Endothelial cell of hepatic sinusoid (primary cell): ENCODE measurements around the gene RPS6KA5.
"Not testable (repeated sequence)": the region's sequence is repeated elsewhere in the genome, so short reads cannot be mapped to it uniquely, and the experiment has no call there.

Source experiments
- in situ Hi-C: cut with HindIII; loops from 2 replicates; pipeline ENCODE4 v1.10.0; 2017; ENCODE audit warnings: low sequenced_read_pairs

The RPS6KA5 gene

DNA sequence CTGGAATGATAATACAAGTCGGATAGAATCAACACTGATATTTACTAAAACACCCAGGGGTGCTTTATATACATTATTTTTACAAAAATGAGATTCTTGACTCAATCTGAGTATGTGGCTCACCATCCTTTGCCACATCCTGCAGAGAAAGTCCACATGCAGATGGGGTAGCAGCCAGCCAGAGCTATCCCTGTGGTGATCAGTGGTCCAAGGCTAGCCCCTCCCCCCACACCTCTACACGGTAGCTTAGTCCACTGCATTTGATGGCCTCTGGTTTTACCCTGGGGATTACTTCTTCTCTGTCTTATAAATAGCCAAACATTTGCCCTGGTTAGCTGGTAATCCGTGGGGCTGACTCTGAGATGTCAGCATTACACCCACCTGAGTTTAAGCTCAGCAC, 216.1 kb downstream of the RPS6KA5 start:
- in situ Hi-C loops, result no loop called here

DNA sequence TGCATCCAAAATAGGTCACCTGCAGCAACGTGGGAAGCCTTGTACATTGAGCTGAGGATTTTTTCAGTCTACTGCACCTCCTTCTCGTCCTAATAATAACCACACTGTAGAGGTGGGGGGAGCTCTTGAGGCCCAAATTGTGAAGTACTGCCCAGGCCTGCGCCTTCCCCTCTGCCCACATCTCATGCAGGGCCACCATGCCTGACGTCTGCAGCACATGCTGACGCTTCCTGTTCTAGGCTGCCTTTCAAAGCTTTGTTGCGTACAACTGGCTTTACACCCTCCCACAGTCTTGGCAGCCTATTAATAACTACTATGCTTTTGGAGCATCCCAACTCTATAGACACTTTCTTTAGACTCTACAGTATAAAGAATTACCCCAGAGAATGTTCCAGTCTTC, 217.7 kb downstream of the RPS6KA5 start:
- in situ Hi-C loops, result no loop called here

DNA sequence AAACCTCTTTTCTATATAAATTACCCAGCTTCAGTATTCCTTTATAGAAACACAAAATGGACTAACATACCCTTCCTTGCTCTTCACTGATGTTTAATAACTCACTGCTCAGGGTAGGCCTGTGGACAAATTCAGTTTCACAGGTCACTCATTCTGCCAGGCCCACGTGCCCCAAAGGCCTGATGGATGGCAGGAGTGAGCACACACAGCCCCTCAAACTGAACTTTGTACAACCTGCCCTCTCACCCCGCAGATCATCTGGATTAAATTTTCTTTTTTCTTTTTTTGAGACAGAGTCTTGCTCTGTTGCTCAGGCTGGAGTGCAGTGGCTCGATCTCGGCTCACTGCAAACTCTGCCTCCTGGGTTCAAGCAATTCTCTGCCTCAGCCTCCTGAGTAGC, 219.8 kb downstream of the RPS6KA5 start:
- in situ Hi-C loops, result not testable (repeated sequence)

DNA sequence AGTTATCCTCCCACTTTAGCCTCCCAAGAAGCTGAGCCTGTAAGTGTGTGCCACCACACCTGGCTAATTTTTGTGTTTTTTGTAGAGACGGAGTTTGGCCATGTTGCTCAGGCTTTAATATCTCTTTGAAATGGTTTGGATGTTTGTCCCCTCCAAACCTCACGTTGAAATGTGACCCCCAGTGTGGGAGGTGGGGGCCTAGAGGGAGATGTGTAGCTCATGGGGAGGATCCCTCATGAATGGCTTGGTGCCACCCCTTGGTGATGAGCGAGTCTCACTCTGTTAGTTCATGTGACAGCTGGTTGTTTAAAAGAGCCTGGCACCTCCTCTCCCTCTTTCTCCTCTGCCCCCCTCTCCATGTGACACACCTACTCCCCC, 220.6 kb downstream of the RPS6KA5 start:
- in situ Hi-C loops, result no loop called here

DNA sequence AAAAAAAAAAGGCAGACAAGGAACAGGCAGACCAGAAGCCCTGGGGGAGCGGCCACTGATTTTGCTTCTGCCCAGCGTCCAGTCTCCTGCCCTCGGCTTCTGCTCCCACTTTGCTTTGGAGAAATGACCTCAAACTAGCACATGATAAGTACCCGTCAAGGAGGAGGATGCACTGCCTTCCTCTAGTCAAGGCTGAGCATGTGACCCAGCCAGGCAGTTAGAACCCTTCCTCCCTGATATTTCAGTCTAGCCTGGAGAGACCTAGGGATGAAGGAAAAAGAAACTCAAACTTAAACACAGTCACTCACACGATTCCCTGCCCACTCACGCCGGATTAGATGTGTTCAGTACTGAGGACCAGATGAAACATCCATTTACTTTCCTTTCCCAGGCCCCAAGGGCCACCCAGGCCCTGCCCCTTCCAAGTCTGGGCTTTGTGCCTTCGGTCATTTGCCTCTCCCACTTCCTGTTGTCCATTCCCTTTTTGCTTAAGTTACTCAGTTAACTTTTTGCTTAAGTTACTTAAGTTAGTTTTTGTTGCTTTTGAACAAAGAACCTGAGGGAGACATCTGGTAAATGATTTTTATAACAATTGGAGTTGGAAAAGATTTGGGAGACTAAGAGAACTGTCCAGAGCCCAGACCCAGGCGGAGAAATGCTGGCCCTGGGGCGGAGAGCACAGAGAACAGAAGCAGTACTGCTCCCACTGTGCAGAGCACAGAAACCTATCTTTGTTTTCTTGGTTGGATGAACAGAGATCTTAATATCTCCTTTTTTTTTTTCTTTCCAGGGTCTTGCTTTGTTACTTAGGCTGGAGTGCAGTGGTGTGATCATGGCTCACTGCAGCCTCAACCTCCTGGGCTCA, 221.2 kb downstream of the RPS6KA5 start:
- in situ Hi-C loops, result no loop called here

DNA sequence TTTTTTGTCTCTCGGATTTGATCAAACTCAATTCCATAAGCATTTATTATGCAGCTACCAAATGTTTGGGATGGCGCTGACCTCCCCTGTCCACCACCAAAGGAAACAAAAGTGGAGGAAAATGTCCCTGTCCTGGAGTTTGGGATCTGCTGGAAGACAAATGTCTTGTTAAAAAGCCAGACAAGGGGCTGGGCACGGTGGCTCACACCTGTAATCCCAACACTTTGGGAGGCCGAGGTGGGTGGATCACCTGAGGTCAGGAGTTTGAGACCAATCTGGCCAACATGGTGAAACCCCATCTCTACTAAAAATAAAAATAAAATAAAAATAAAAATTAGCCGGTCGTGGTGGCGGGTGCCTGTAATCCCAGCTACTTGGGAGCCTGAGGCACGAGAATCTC, 221.9 kb downstream of the RPS6KA5 start:
- in situ Hi-C loops, result not testable (repeated sequence)

DNA sequence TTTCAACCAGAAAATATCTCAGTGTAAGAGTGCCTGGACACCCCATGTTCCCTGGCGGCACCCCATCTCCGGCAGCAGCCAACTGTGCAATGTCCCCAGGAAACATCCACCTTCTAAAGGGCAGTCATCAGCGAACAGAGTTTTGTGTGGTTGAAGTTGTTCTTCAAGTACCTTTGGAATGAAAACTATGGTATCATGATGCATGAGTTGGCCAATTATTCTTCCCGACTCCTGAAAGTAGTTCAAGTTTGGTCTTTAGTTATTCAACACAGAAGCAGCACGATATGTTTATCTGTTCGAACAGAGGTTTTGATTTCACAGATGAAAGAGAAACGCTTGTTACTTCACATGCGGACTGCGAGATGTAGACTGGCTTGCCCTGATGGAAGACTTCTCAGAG, 223.1 kb downstream of the RPS6KA5 start:
- in situ Hi-C loops, result no loop called here

DNA sequence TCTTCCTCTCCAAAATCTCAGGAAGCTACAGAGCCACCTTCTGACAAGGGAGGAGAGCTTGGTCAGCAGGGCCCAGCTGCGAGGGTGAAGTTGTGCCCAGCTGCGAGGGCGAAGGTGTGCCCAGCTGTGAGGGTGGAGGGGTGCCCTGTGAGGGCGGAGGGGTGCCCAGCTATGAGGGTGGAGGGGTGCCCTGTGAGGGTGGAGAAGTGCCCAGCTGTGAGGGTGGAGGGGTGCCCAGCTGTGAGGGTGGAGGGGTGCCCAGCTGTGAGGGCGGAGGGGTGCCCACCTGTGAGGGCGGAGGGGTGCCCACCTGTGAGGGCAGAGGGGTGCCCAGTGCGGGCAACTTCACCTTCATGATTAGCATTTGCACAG, 223.8 kb downstream of the RPS6KA5 start:
- in situ Hi-C loops, result no loop called here

DNA sequence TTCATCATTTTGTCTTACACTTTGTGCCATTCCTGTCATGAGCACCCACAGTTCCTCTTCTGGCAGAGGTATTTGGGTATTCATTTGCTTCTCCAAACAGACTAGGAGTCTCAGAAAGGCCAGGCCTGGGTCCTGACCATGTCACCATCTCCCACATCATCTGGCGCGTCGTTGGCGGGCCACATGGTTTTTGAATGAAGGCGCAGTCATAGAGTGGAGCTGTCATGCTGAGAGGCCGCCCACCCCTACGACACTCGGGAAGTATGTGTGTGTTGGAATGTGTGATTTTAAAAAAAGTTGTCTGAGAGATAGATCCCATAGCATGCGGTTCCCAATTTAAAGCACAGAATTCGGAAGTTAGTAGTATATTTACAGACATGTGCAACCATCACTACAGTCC, 228.6 kb downstream of the RPS6KA5 start:
- in situ Hi-C loops, result no loop called here

DNA sequence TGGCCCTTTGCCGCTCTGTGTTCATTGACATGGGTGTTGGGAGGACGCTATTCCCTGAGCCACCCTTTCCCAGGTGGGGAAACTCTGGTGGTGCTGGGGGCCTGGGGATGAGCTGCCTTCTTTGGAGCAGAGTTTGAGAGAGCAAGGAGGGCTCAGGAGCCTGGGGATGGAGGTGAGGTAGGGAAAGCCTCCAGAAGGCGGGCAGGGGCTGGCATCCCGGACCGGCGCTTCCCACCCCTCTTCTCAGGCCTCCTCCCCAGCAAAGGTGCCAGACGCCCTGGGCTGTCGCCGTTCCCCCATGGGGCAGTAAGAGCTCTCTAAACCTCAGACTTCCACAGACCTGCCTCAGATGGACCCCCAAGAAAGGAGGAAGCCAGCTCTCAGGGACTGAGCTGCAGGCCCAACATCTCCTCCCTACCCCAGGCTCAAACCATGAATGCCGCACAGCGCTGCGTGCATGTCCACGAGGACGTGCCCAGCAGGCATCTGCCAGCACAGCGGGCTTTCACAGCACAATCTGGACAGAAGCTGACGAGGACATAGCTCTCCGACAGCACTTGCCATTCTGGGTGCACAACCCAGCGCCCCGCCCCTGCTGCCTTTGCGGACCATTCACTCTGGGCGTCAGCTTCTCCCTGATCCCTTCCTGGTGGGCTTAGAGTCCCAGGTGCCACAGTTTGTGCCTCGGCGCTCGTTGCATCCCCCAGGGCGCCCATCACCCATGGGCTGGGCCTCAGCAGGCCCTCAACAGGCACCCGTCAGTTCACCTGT, 229.3 kb downstream of the RPS6KA5 start:
- in situ Hi-C loops, result no loop called here

DNA sequence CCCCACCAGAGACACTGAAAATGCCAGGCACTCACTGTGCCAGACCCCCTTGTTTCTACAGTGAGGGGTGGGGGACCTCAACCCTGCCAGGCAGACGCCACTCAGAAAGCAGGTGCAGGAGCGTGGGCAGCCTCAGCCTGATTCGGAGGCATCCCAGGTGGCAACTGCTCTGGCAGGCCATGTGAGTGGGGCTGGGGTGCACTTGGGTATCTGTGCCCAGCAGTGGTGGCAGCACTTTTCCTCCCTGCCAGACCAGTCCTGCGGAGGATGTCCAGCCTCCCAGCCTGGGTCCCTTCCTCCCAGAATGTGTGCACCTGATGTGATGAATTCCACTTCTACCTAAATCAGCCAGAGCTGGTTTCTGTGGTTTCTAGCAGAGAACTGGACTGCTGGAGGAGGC, 230.8 kb downstream of the RPS6KA5 start:
- in situ Hi-C loops, result loop anchor here (5.0 kb wide), 1 partner anchor 78 kb away; no protein-coding TSS in a partner anchor

DNA sequence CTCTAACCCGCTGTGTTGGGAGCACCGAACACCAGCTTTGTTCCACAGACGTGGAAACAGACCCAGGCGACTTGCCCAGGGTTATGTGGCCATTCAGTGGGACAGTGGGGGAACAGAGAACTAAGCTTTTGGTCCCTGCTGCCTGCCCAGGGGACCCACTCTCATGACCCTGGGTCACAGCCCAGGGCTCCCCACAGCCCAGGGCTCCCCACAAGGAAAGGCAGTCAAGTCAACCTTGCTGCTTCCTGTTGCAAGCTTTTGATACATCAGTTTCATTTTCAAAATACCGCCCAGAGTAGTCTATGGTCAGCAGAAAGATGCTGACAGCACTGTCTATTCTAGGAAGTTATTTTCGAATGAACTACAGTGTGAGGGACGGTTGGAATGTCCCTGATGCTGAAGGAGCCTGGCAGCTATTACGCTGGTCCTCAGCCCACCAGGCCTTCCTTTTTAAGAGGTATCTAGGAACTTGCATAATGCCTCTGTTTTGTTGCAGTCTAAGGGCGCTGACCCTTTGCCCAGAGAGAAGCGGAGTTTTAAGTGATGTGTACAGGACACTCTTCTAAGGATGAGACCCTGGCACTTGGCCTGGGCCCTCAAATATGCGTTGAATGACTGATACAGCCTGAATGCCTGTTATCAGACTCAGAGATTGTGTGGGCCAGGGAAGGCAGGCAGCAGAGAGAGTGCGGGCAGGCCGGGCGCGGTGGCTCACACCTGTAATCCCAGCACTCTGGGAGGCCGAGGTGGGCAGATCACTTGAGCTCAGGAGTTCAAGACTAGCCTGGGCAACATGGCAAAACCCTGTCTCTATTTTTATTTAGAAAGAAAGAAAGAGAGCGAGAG, 231.6 kb downstream of the RPS6KA5 start:
- in situ Hi-C loops, result loop anchor here (5.0 kb wide), 1 partner anchor 78 kb away; no protein-coding TSS in a partner anchor

DNA sequence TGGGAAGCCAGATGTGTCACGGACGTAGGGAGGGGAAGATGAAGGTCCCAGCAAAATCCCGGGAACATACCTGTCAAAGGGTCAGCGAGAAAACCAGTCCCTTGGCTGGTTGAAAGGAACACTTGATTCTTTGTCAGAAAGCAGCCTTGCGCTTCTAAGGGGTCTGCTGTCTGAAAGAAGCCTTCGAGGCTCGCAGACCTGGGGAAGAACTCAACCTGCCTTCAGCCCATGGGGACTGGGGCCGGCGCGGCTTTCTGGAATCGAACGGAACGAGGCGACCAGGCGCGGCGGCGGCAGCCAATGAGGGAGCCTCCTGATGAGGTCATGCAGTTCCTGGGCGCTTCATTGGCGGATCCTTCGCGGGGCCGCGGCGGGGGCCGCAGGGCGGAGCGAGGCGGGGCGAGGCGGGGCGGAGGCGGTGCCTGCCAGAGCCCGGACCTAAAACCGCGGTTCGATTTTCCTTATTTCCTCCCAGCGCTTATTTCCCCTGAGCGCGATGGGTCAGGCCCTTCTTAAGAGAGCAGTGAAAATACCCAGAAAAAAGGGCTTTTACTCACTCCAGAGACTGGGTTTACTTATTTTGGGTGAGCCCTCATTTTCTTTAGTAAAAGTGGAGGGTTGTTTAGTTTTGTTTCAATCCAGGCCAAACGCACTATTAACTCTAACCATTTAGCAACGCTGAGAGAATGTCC, 232.4 kb downstream of the RPS6KA5 start:
- in situ Hi-C loops, result loop anchor here (5.0 kb wide), 1 partner anchor 79 kb away; no protein-coding TSS in a partner anchor

DNA sequence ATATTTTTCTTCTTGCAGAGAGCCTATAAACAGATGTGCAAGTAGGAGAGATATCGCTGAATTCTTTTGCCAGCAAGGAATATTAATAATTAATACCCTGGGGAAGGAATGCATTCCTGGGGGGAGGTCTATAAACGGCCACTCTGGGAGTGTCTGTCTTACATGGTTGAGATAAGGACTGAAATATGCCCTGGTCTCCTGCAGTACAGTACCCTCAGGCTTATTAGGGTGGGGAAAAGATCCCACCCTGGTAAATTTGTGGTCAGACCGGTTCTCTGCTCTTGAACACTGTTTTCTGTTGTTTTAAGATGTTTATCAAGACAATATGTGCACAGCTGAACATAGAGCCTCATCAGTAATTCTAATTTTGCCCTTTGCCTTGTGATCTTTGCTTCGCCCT, 236.9 kb downstream of the RPS6KA5 start:
- in situ Hi-C loops, result not testable (repeated sequence)

DNA sequence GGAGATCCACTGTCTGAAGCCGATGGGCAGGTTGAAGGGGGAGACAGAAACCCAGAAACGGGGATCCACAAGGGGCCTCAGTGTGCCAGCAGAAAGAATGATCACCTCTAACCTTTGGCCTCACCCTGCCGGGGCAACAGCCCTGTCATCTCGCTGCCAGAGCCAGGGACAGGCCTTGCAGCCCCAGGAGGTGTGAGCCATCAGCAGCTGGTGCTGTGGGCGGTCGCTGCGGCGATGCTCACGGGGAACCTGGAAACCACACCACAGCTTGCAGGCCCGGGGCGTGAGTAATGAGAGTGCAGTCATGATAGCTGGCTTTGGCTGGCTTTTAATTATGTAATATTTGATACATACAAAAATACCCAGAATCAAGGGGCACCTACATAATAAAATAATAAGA, 239.5 kb downstream of the RPS6KA5 start:
- in situ Hi-C loops, result no loop called here

DNA sequence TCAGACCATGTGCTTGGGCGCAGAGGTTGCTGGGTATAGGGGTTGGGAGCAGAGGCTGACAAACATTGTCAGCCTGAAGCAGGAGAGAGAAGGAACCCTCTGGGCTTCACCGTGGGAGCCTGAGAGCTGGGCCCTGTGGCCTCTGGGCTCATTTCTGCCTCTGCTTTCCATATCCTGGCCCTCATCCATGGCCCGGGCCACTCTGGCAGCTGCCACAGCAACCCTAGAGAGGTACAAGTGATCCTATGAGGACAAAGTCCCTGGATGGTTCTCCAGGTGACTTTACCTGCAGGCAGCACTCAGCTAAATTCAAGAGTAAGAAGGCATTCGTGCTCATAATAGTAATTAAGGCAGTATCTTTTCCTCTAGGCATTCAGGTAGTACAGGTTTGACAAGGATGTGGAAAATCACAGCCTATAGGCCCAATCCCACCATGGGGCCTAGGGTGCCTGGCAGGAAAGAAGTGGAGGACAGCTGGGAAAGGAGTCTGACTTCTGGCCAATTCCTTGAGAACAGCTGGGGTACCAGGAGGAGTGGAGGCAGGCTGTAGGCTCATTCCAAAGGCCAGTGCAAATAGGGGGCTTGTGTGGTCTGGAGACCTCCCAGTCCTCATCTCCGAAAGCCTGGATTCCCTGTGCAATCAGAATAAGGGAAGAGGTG, 240.6 kb downstream of the RPS6KA5 start:
- in situ Hi-C loops, result no loop called here

DNA sequence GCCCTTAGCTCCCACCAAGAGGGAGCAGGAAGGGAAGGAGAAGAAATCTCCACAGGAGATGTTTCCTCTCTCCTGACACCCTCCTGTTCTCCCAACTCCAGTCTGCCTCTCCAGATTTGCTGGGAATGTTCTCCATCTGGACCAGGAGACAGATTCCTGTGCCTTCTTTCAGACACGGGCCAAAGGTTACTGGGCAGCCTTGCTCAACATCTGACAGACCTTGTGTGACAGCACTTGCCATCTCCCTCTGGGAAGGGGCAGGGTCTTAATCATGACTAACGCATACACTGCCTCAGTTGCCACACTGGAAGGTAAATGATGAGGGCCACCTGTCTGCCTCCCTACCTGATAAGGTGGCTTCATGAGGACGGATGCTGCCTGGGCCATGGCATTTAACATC, 241.7 kb downstream of the RPS6KA5 start:
- in situ Hi-C loops, result no loop called here

DNA sequence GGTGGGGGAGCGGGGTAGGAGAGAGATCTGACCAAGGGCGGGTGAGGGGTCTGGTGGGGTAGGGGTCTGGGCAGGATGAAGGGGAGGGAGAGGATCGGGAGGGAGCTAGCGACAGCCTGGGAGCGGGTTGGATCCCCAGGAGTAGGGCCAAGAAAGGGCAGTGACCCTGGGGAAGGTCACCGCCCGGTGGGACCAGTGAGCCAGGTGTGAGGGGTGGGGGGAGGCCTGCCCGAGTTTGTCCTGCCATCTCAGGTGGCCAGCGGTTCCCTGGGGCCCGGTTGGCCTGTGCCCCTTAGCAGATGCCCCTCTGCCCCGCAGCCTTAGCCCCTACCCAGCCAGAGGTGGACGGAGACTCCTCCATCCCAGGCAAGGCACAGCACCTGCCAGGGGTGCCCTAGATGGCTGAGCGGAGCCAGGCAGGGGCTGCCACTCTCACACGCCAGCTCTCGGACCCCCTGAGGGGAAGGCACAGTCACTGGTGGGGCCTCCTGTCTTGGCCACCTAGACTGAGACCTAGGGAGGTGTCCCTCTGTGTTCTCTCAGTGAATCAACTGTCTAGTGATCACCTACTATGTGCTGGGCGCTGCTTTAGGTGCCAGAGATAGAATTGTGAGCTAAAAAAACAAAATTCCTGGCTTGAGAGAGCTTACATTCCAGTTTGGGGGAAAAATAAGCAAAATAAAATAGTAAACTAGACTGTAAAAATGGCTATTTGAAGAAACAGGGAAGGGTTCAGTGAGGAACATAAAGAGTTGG, 243.6 kb downstream of the RPS6KA5 start:
- in situ Hi-C loops, result no loop called here
